GM12878 (cell line): ENCODE measurements around the gene PNMT. TPM values are rescaled to one million over a fixed set of nuclear protein-coding genes. Genes with fewer than 3 reads are reported as not detected.

Experiments used
- E2F8 ChIP-seq: fragments of 450-650 bp; IDR thresholded peaks from 2 replicates; pipeline ENCODE4 v1.6.1; 2018; ENCODE audit warnings: mild to moderate bottlenecking, low read depth, moderate library complexity; ENCODE audit not compliant: partially characterized antibody
- ETV6 ChIP-seq, 2 experiments: fragments of 450-650 bp in 1 of 2; IDR thresholded peaks in 1 of 2; conservative IDR thresholded peaks in 1 of 2; 2 replicates each; pipeline ENCODE4 v1.6.1; 2014; ENCODE audit warnings: antibody characterized with exemption in 1 of 2, borderline replicate concordance in 1 of 2, low read depth in 1 of 2, mild to moderate bottlenecking in 1 of 2, moderate library complexity in 1 of 2
- JUND ChIP-seq: IDR thresholded peaks from 2 replicates; pipeline ENCODE4 v1.6.1; 2012; ENCODE audit warnings: low read depth, mild to moderate bottlenecking, low read length, improper control_type of control experiment, moderate library complexity
- MAX ChIP-seq: IDR thresholded peaks from 2 replicates; pipeline ENCODE4 v1.6.1; 2012; ENCODE audit warnings: low read depth, low read length, improper control_type of control experiment
- PRDM15 ChIP-seq: fragments of 450-650 bp; formaldehyde crosslinking; IDR thresholded peaks from 2 replicates; pipeline ENCODE4 v1.4.0; 2020; ENCODE audit warnings: mild to moderate bottlenecking, moderate library complexity
- SIN3A ChIP-seq: IDR thresholded peaks from 2 replicates; pipeline ENCODE4 v1.6.1; 2012; ENCODE audit warnings: low read depth, low read length, improper control_type of control experiment
- SRF ChIP-seq, 2 experiments: IDR thresholded peaks; 2 replicates each; pipeline ENCODE4 v1.6.1; 2011; ENCODE audit warnings: low read depth in 2 of 2, low read length in 2 of 2, mild to moderate bottlenecking in 1 of 2, moderate library complexity in 1 of 2
- TCF3 ChIP-seq: IDR thresholded peaks from 2 replicates; pipeline ENCODE4 v1.6.1; 2012; ENCODE audit warnings: low read depth, mild to moderate bottlenecking, low read length, borderline replicate concordance; ENCODE audit not compliant: insufficient read depth
- polyA plus RNA-seq, 11 experiments: library from polyadenylated mRNA; depleted of rRNA in 4 of 11; unstranded in 6 of 11; stranded (reverse) in 5 of 11; fragments of >200 nt; fragmentation: Nextera tagmentation in 4 of 11; fragmentation: Illumina TruSeq in 1 of 11; extraction: Ambion mirVana in 4 of 11; extraction: Trizol in 1 of 11; gene quantifications; 1 replicate in 1 of 11; 2 replicates in 10 of 11; pipeline versions ENCODE4 v1.2.1 to v1.2.3, GENCODE V29; 2011 to 2016; ENCODE audit warnings: inconsistent platforms in 2 of 11, missing spikeins in 2 of 11, low read depth in 1 of 11
- total RNA-seq, 4 experiments: library from RNA; depleted of rRNA in 3 of 4; stranded (reverse); fragments of >200 nt in 3 of 4; fragmentation: Illumina TruSeq in 1 of 4; extraction: Trizol in 1 of 4; gene quantifications; 2 replicates each; pipeline versions ENCODE4 v1.2.1 to v1.2.3, GENCODE V29; 2013 to 2021

PNMT gene
- total and polyA plus RNA-seq, 10 of the 15 experiments (the other 5 are each of a cell fraction or from before 2014, with no cell fraction given) = not detected

GRCh38 chr17:39619786-39620101 lies 48.5 kb upstream of the PNMT start (continued):
- TF ChIP-seq SRF (IDR thresholded peaks at IDR 0.05; ENCODE audit: low read depth in 2 of 2, low read length in 2 of 2) (no peak), E2F8 (no peak), SIN3A (no peak), PRDM15 (no peak), JUND (no peak), ETV6 (conservative IDR thresholded peaks at IDR 0.05 in 1 of 2, IDR thresholded peaks at IDR 0.05 in 1 of 2; ENCODE audit: borderline replicate concordance in 1 of 2, low read depth in 1 of 2) (no peak), TCF3 (no peak), MAX (no peak)
